ENCODE measurements around the gene ALK. TPM values are rescaled to one million over a fixed set of nuclear protein-coding genes. Genes with fewer than 3 reads are reported as not detected.

The ALK gene
- polyA plus RNA-seq, 2 of the 4 experiments (the other 2 are of a cell fraction): not detected

DNA sequence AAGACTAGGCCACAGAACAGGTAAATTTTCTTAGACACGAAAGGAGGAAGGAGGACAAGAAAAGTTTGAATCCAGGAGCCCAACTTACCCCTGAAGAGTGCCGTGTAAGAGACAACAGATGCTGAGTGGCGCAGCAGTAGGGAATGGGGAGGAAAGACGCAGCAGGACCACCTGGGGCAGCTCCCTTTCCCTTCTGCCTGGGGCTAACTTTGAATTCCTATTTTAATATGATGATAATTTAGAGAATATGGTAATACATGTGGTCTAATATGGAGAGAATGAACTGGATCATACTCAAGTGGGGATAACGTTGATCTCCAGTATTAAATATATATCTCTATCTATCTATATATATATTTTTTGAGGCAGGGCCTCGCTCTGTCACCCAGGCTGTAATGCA, 736.9 kb downstream of the ALK start:
- no peak for ATAC-seq
- ChIA-PET CTCF (interaction anchor here (0.8 to 1.8 kb wide), 3 partner anchors 19 to 839 kb away, joined by 3 to 5 read pairs (median 5); no protein-coding TSS in a partner anchor), POLR2A (no interaction called here)
- peaks cover 14% of the 10 kb centered on the region; the same call in 2 of the 3 replicates for H3K4me1 ChIP-seq
- no peaks in the 10 kb centered on the region for H3K9me3 ChIP-seq
- H3K4me2 ChIP-seq: no peak overlapping the region
- no peak for TF ChIP-seq FOXS1 (CRISPR knock-in tag; IDR thresholded peaks at IDR 0.05)
- TF ChIP-seq FOSB (CRISPR knock-in tag; IDR thresholded peaks at IDR 0.05): no peak
- TF ChIP-seq BCL3 (IDR thresholded peaks at IDR 0.05): no peak
- no peak for TF ChIP-seq POLR2AphosphoS2 (conservative IDR thresholded peaks at IDR 0.05; ENCODE audit: low read length)
- no peak for TF ChIP-seq KDM1A (IDR thresholded peaks at IDR 0.05; ENCODE audit: low read depth)
- TF ChIP-seq RAD21 (conservative IDR thresholded peaks at IDR 0.05 in 1 of 2, IDR thresholded peaks at IDR 0.05 in 1 of 2): no peak
- no peak for TF ChIP-seq ELK1 (IDR thresholded peaks at IDR 0.05; ENCODE audit: low read depth, low read length)
- no peak for TF ChIP-seq CEBPB (IDR thresholded peaks at IDR 0.05)
- TF ChIP-seq MAZ (IDR thresholded peaks at IDR 0.05; ENCODE audit: borderline replicate concordance, low read depth, low read length): no peak
- TF ChIP-seq FOSL2 (IDR thresholded peaks at IDR 0.05): no peak
- TF ChIP-seq FOSL2 (CRISPR knock-in tag; IDR thresholded peaks at IDR 0.05): no peak
- no peak for TF ChIP-seq NPAS2 (CRISPR knock-in tag; IDR thresholded peaks at IDR 0.05; ENCODE audit: borderline replicate concordance)
- no peak for TF ChIP-seq HOXA7 (CRISPR knock-in tag; IDR thresholded peaks at IDR 0.05)
- TF ChIP-seq MYC (IDR thresholded peaks at IDR 0.05; ENCODE audit: borderline replicate concordance, low read length): no peak
- TF ChIP-seq, protein P1, sequence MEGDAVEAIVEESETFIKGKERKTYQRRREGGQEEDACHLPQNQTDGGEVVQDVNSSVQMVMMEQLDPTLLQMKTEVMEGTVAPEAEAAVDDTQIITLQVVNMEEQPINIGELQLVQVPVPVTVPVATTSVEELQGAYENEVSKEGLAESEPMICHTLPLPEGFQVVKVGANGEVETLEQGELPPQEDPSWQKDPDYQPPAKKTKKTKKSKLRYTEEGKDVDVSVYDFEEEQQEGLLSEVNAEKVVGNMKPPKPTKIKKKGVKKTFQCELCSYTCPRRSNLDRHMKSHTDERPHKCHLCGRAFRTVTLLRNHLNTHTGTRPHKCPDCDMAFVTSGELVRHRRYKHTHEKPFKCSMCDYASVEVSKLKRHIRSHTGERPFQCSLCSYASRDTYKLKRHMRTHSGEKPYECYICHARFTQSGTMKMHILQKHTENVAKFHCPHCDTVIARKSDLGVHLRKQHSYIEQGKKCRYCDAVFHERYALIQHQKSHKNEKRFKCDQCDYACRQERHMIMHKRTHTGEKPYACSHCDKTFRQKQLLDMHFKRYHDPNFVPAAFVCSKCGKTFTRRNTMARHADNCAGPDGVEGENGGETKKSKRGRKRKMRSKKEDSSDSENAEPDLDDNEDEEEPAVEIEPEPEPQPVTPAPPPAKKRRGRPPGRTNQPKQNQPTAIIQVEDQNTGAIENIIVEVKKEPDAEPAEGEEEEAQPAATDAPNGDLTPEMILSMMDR (IDR thresholded peaks at IDR 0.05): no peak
- no peak for TF ChIP-seq SREBF2 (IDR thresholded peaks at IDR 0.05)
- 92% methylated on average over 6 of the region's 6 CpGs for WGBS (ENCODE audit: missing lambda C conversion rate)
- H3K4me3 ChIP-seq: no peak overlapping the region
- FAIRE-seq: no peak
- no peak overlapping the region for H3K27ac ChIP-seq
- DNase-seq (ENCODE audit: low read depth in 1 of 2, low spot score in 1 of 2): no peak

DNA sequence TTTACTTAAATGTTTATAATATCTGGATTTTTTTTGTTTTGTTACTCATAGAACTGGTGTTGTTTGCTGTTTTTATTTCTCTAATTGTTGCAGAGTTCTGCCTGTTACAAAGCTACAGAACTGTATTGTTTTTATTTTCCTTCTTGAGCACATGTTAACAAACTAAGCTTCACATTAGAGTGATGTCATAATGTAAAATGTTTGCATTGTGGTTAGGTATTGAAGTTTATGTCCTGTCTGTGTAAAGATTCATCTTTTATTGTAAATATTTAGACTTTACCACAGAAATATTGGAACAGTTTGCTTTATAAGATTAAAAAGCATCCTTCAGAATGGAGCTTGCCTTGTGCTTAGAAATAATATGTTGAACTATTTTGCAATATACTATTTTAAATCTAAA, 738.5 kb downstream of the ALK start:
- no peak overlapping the region for H3K4me2 ChIP-seq
- peak; percentile 19; the same call in 1 of the 2 replicates for TF ChIP-seq GATA3 (IDR thresholded peaks at IDR 0.05; ENCODE audit: borderline replicate concordance)
- no peak for TF ChIP-seq FOSL2 (IDR thresholded peaks at IDR 0.05)
- no peak for TF ChIP-seq FOSL2 (CRISPR knock-in tag; IDR thresholded peaks at IDR 0.05)
- no peak for ATAC-seq
- no peak for DNase-seq (ENCODE audit: low read depth in 1 of 2, low spot score in 1 of 2)
- FAIRE-seq: no peak
- ChIA-PET CTCF (interaction anchor here (1.3 to 2.8 kb wide), 3 partner anchors 14 to 224 kb away, joined by 5 to 8 read pairs (median 5); no protein-coding TSS in a partner anchor), POLR2A (no interaction called here)
- H3K4me1 ChIP-seq: peaks cover 14% of the 10 kb centered on the region; the same call in 2 of the 3 replicates
- H3K4me3 ChIP-seq: no peak overlapping the region
- H3K27ac ChIP-seq: no peak overlapping the region
- no peaks in the 10 kb centered on the region for H3K9me3 ChIP-seq

DNA sequence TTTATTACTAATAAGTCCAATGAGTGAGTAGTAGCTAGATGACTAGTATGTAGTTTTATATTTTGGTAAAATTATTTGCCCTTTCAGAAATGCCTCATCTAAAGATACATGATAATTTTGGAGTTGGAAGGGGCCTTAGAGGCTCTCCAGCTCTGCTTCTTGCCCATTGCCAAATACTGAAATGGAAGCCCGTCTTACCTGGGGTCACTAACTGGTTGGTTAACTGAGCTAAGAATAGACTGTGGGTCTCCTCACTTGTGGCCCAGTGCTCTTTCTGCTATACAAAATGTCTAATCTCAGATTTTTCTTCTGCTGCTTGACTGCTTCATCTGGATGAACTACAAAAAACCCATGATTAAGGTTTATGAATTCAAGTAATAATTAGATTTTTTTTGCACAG, 739.1 kb downstream of the ALK start:
- ATAC-seq: no peak
- H3K27ac ChIP-seq: no peak overlapping the region
- peak; percentile 92 for FAIRE-seq
- POLR2A ChIA-PET: no interaction called here
- peaks cover 14% of the 10 kb centered on the region; the same call in 2 of the 3 replicates for H3K4me1 ChIP-seq
- WGBS (ENCODE audit: missing lambda C conversion rate): 81% methylated on average over 1 of the region's 1 CpG
- CTCF ChIA-PET: interaction anchor here (1.6 to 2.8 kb wide), 3 partner anchors 9 to 224 kb away, joined by 6 to 8 read pairs (median 8); no protein-coding TSS in a partner anchor
- DNase-seq (ENCODE audit: low read depth in 1 of 2, low spot score in 1 of 2): no peak
- no peak overlapping the region for H3K4me2 ChIP-seq
- H3K4me3 ChIP-seq: no peak overlapping the region
- H3K9me3 ChIP-seq: no peaks in the 10 kb centered on the region
- TF ChIP-seq RCOR1 (IDR thresholded peaks at IDR 0.05; ENCODE audit: low read depth, low read length) (no peak), SMC3 (IDR thresholded peaks at IDR 0.05) (no peak), MAFK (IDR thresholded peaks at IDR 0.05; ENCODE audit: partially characterized antibody) (no peak), HOXA7 (CRISPR knock-in tag; IDR thresholded peaks at IDR 0.05) (no peak), KDM1A (IDR thresholded peaks at IDR 0.05; ENCODE audit: low read depth) (no peak), ELK1 (IDR thresholded peaks at IDR 0.05; ENCODE audit: low read depth, low read length) (no peak), MAX (IDR thresholded peaks at IDR 0.05) (no peak), BCL3 (IDR thresholded peaks at IDR 0.05) (no peak), HDAC2 (IDR thresholded peaks at IDR 0.05) (no peak), POLR2A (IDR thresholded peaks at IDR 0.05; ENCODE audit: low read length) (no peak), TFCP2L1 (CRISPR knock-in tag; IDR thresholded peaks at IDR 0.05) (no peak), EHMT2 (IDR thresholded peaks at IDR 0.05; ENCODE audit: low read depth) (no peak), ZFP36 (IDR thresholded peaks at IDR 0.05; ENCODE audit: borderline replicate concordance, partially characterized antibody) (no peak), ZSCAN20 (CRISPR knock-in tag; IDR thresholded peaks at IDR 0.05) (no peak), FOSL2 (IDR thresholded peaks at IDR 0.05) (no peak), FOSL2 (CRISPR knock-in tag; IDR thresholded peaks at IDR 0.05) (no peak), CHD4 (IDR thresholded peaks at IDR 0.05; ENCODE audit: borderline replicate concordance) (no peak), ZC3H11A (IDR thresholded peaks at IDR 0.05) (no peak)

Data from A549 (cell line).